ENCODE results near the gene KCNQ1.

KCNQ1 gene

GRCh38 chr11:2554338-2555207 lies 109.8 kb downstream of the KCNQ1 start:
- no peak for DNase-seq (ENCODE audit: low read depth)

DNA sequence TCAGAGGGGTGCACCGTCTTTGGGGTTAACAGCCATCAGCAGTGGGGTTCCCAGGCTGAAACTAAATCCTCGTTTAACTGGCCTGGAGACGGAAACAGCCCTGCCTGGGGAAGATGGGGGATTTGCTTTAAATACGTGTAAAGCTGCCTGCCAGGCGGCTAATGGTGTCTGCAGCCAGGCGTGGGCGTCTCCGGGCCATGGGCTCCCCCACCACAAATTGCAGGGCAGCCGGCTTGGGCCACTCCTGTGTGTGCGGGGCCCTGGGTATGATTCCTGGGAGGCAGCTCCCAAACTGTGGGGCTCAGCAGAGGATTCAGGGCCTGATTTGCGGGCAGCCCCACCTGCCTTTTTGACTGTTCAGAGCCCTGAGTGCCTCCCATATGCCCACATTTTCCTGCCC lies 110.5 kb downstream of the KCNQ1 start:
- no peak for DNase-seq (ENCODE audit: low read depth)

- no peak for DNase-seq (ENCODE audit: low read depth)
Measured at GRCh38 chr11:2555891-2556290, 111.1 kb downstream of the KCNQ1 start.

- DNase-seq (ENCODE audit: low read depth) = no peak
Measured at GRCh38 chr11:2557381-2557780, 112.6 kb downstream of the KCNQ1 start.

GRCh38 chr11:2558397-2558796 lies 113.6 kb downstream of the KCNQ1 start:
- no peak for DNase-seq (ENCODE audit: low read depth)

- no peak for DNase-seq (ENCODE audit: low read depth)
Measured at GRCh38 chr11:2558861-2559526, 114.2 kb downstream of the KCNQ1 start.

- DNase-seq (ENCODE audit: low read depth) = no peak
Measured at GRCh38 chr11:2559527-2560311, 114.9 kb downstream of the KCNQ1 start.

GRCh38 chr11:2561696-2562581 lies 117.1 kb downstream of the KCNQ1 start:
- DNase-seq (ENCODE audit: low read depth) = no peak

DNA sequence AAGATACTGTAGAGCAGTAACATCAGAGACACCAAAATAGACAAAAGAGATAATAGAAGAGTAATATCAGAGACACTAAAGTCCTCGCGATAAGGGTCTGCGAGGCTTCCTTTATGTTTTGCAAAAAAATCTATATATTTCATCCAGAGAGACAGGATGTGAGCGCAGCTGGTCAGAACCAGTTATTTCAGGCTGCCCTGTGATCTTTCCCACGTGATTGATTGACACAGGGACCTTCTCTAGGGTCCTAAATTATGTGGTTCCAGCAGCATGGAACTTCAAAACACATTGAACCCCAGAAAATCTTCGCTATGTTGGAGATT lies 118.0 kb downstream of the KCNQ1 start:
- no peak for DNase-seq (ENCODE audit: low read depth)

DNA sequence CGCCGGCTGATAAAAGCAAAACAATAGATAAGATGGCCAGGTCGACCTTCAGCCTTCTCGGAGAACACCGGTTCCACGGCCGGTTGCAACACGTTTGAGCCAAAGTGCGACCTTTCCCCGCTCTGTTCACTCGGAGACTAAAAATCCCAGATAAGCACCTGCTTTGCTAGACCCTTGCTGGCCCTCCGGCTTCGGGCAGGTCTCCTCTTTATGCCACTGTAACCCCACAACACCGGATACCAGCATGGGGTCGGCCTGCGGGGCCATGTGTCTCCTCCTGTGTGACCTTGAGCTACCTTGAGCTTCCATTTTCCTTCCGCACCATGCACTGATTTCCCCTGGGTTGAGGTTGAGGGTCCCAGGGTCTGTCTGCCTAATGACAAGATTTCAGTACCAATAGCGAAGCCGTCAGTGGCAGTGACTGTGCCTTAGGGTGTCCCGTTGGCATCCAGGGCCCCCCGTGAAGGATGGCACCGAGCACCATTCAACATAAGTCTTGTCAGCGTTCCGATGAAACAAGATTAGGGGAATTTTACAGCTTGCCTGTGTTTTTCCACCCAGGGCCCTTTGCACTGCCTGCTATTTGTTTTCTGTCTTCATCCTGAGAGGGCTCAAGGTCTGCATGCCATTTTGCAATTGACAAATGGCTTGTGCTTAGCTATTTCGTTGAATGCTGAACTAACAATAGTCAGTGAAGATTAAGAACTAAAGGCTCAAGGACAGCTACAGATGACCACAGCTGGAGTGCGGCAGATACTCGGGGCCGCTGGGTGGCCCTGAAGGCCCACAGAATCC lies 118.6 kb downstream of the KCNQ1 start:
- no peak for DNase-seq (ENCODE audit: low read depth)

DNA sequence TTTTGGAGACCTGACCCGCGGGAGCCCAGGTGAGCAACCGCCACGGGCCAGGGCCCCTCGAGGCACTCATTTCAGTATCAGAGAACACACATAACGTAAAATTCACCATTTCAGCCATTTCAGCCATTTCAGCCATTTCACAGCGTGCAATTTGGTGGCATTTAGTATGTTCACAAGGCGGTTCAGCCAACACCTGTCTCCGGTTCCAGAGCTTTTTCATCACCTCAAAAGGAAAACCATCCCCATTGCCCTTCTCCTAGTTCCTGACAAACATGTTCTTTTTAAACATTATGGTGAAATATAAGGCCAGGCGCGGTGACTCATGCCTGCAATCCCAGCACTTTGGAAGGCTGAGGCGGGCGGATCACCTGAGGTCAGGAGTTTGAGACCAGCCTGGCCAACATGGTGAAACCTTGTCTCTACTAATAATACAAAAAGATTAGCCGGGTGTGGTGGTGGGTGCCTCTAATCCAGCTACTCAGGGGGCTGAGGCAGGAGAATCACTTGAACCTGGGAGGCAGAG lies 119.3 kb downstream of the KCNQ1 start:
- DNase-seq (ENCODE audit: low read depth) = no peak

DNA sequence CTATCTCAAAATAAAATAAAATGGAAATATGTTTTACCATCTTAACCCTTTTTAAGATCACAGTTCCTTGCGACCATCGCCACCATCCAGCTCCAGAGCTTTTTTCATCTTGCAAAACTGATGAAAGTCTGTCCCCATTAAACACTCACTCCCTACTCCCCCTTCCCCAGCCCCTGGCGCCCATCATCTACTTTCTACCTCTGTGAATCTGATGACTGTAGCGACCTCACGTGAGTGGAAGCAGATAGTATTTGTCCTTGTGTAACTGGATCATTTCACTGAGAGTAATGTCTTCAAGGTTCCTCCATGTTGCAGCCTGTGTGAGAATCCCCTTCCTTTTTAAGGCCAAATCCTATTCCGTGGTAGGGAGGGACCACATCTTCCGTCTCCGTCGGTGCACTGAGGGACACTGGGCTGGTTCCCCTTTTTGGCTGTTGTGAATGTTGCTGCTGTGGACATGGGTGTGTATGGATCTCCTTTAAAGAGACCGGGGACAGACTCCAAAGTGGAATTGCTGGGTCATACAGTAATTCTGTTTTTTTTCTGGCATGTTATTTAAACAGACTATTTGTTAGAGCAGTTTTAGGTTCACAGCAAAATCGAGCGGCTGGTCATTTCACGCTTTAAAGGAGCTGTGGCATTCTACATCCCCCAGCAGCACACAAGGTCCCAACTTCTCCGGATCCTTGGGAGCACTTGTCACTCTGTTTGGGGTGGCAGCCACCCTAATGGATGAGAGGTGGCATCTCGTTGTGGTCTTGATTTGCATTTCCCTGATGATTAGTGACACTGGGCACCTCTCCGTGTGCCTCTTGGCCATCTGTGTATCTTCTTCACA lies 120.0 kb downstream of the KCNQ1 start:
- DNase-seq (ENCODE audit: low read depth) = no peak

- no peak for DNase-seq (ENCODE audit: low read depth)
Measured at GRCh38 chr11:2565447-2566222, 120.8 kb downstream of the KCNQ1 start.

GRCh38 chr11:2566223-2567025 lies 121.6 kb downstream of the KCNQ1 start:
- no peak for DNase-seq (ENCODE audit: low read depth)

DNA sequence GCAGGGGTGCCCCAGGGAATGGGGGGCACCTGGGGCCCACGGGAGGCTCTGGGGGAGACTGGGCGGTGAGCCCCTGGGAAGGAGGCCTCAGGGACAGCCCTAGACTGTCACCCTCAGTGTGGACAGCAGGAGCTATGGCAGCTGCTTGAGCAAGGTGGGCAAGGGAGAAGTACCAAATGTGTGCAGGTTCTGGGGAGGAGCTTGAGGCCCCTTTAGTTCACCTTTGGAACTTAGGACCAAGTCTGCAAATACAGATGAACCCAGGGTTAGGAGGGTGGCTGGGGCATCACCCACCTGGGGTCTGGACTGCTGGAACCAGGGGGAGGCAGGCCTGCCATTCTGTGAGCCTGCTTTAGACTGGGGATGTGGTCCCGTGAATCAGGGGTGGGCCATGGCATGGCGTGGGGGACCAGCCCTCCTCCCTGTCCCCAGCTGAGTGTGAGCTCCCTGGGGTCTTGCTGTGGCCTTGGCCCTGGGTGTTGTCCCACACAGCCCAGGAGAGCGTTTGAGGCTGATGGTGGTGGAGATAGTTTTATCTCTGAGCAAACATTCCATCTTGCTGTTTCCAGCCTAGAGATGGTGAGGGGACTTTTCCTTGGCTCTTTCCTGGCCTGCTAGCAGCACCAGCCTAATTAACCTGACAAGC lies 122.3 kb downstream of the KCNQ1 start:
- no peak for DNase-seq (ENCODE audit: low read depth)

- DNase-seq (ENCODE audit: low read depth) = no peak
Measured at GRCh38 chr11:2569321-2569721, 124.5 kb downstream of the KCNQ1 start.

GRCh38 chr11:2569731-2570210 lies 125.0 kb downstream of the KCNQ1 start:
- DNase-seq (ENCODE audit: low read depth) = no peak
